ENCODE measurements around the gene PRKG1. TPM values are rescaled to one million over a fixed set of nuclear protein-coding genes. Genes with fewer than 3 reads are reported as not detected.

PRKG1 gene
- total RNA-seq, 1 experiment from 2014 or later, result 0.09 TPM

- no peaks in the 10 kb centered on the region for H3K36me3 Mint-ChIP-seq (ENCODE audit: insufficient read depth, unreplicated experiment)
- TF ChIP-seq CTCF (IDR thresholded peaks at IDR 0.05; ENCODE audit: insufficient read depth in 1 of 2, low read depth in 1 of 2, low read length in 1 of 2, severe bottlenecking in 1 of 2, unreplicated experiment in 1 of 2), result no peak
- Histone ChIP-seq H3K4me3 (ENCODE audit: low read depth, low read length) (no peak overlapping the region), H3K4me1 (no peaks in the 10 kb centered on the region), H3K27me3 (replicated peaks; ENCODE audit: control insufficient read depth, insufficient read depth, low read length) (no peaks in the 10 kb centered on the region), H3K36me3 (ENCODE audit: control insufficient read depth, insufficient read depth, low read length) (no peaks in the 10 kb centered on the region), H3K9me3 (no peaks in the 10 kb centered on the region)
- H3K4me1 Mint-ChIP-seq (ENCODE audit: low read depth, unreplicated experiment), result no peaks in the 10 kb centered on the region
- H3K27ac Mint-ChIP-seq (ENCODE audit: unreplicated experiment), result no peak overlapping the region
- POLR2A ChIA-PET, result no interaction called here
- no peak for DNase-seq
- H3K4me3 Mint-ChIP-seq (ENCODE audit: unreplicated experiment), result no peak overlapping the region
- H3K27me3 Mint-ChIP-seq (ENCODE audit: insufficient read depth, unreplicated experiment), result peaks cover 15% of the 10 kb centered on the region
- BruUV-seq (replicated peaks), result no TSS peak
- no peaks in the 10 kb centered on the region for H3K9me3 Mint-ChIP-seq (ENCODE audit: unreplicated experiment)
- intact Hi-C loops (cut with micrococcal nuclease; ENCODE audit: unreplicated experiment), result no loop called here
- CTCF ChIA-PET, result no interaction called here
Observed at GRCh38 chr10:51198170-51198569, 123.9 kb downstream of the PRKG1 start.

- Histone ChIP-seq H3K36me3 (ENCODE audit: control insufficient read depth, insufficient read depth, low read length) (no peaks in the 10 kb centered on the region), H3K4me3 (ENCODE audit: low read depth, low read length) (no peak overlapping the region), H3K9me3 (no peaks in the 10 kb centered on the region), H3K27me3 (replicated peaks; ENCODE audit: control insufficient read depth, insufficient read depth, low read length) (no peaks in the 10 kb centered on the region), H3K4me1 (no peaks in the 10 kb centered on the region)
- POLR2A ChIA-PET, result no interaction called here
- DNase-seq, result no peak
- BruUV-seq (replicated peaks), result no TSS peak
- CTCF ChIA-PET, result no interaction called here
- Mint-ChIP-seq H3K36me3 (ENCODE audit: insufficient read depth, unreplicated experiment) (no peaks in the 10 kb centered on the region), H3K4me1 (ENCODE audit: low read depth, unreplicated experiment) (no peaks in the 10 kb centered on the region), H3K27me3 (ENCODE audit: insufficient read depth, unreplicated experiment) (peaks cover 11% of the 10 kb centered on the region), H3K9me3 (ENCODE audit: unreplicated experiment) (no peaks in the 10 kb centered on the region), H3K27ac (ENCODE audit: unreplicated experiment) (no peak overlapping the region), H3K4me3 (ENCODE audit: unreplicated experiment) (no peak overlapping the region)
- TF ChIP-seq CTCF (IDR thresholded peaks at IDR 0.05; ENCODE audit: insufficient read depth in 1 of 2, low read depth in 1 of 2, low read length in 1 of 2, severe bottlenecking in 1 of 2, unreplicated experiment in 1 of 2), result no peak
- intact Hi-C loops (cut with micrococcal nuclease; ENCODE audit: unreplicated experiment), result loop anchor here (10.0 kb wide), 1 partner anchor 63 kb away; no protein-coding TSS in a partner anchor
Observed at GRCh38 chr10:51201947-51202346, 127.7 kb downstream of the PRKG1 start.

- no peaks in the 10 kb centered on the region for H3K36me3 Mint-ChIP-seq (ENCODE audit: insufficient read depth, unreplicated experiment)
- no TSS peak for BruUV-seq (replicated peaks)
- no peak overlapping the region for H3K27ac Mint-ChIP-seq (ENCODE audit: unreplicated experiment)
Observed at GRCh38 chr10:51203359-51203758, 129.1 kb downstream of the PRKG1 start.

More at GRCh38 chr10:51203359-51203758, 129.1 kb downstream of the PRKG1 start:
- no peaks in the 10 kb centered on the region for H3K4me1 Mint-ChIP-seq (ENCODE audit: low read depth, unreplicated experiment)
- peaks cover 12% of the 10 kb centered on the region for H3K27me3 Mint-ChIP-seq (ENCODE audit: insufficient read depth, unreplicated experiment)
- no peaks in the 10 kb centered on the region for H3K27me3 ChIP-seq (replicated peaks; ENCODE audit: control insufficient read depth, insufficient read depth, low read length)
- H3K9me3 ChIP-seq, result no peaks in the 10 kb centered on the region
- ChIA-PET CTCF (no interaction called here), POLR2A (no interaction called here)
- intact Hi-C loops (cut with micrococcal nuclease; ENCODE audit: unreplicated experiment), result loop anchor here (10.0 kb wide), 1 partner anchor 61 kb away; no protein-coding TSS in a partner anchor
- TF ChIP-seq CTCF (IDR thresholded peaks at IDR 0.05; ENCODE audit: insufficient read depth in 1 of 2, low read depth in 1 of 2, low read length in 1 of 2, severe bottlenecking in 1 of 2, unreplicated experiment in 1 of 2), result no peak
- no peak overlapping the region for H3K4me3 Mint-ChIP-seq (ENCODE audit: unreplicated experiment)
- H3K4me1 ChIP-seq, result no peaks in the 10 kb centered on the region
- no peaks in the 10 kb centered on the region for H3K36me3 ChIP-seq (ENCODE audit: control insufficient read depth, insufficient read depth, low read length)
- H3K9me3 Mint-ChIP-seq (ENCODE audit: unreplicated experiment), result no peaks in the 10 kb centered on the region
- DNase-seq, result no peak
- H3K4me3 ChIP-seq (ENCODE audit: low read depth, low read length), result no peak overlapping the region

Measured in Caco-2 (cell line).